ENCODE measurements around the gene CDC7. TPM values are rescaled to one million over a fixed set of nuclear protein-coding genes. Genes with fewer than 3 reads are reported as not detected.

The CDC7 gene
- total and polyA plus RNA-seq, 3 experiments from 2014 or later = 3.3 to 28.3 (median 24.5) TPM

- Histone ChIP-seq H3K9me3 (ENCODE audit: low read length) (no peaks in the 10 kb centered on the region), H3K4me3 (ENCODE audit: low read length) (no peak overlapping the region), H3K4me1 (ENCODE audit: insufficient read depth, low read length) (peaks cover 6% of the 10 kb centered on the region), H3K36me3 (ENCODE audit: insufficient read depth, low read length) (no peaks in the 10 kb centered on the region), H3K27ac (ENCODE audit: low read depth, low read length) (no peak overlapping the region), H3K27me3 (ENCODE audit: insufficient read depth, low read length, poor library complexity, severe bottlenecking) (no peaks in the 10 kb centered on the region)
- ChIA-PET CTCF (interaction anchor here (1.4 kb wide), 1 partner anchor 16 kb away, joined by 3 read pairs; no protein-coding TSS in a partner anchor), POLR2A (no interaction called here)
- peaks cover 29 to 38% (median 35%) of the 10 kb centered on the region in 3 donors for H3K4me1 Mint-ChIP-seq
- H3K27me3 Mint-ChIP-seq = no peaks in the 10 kb centered on the region
- H3K27ac Mint-ChIP-seq = peak overlapping the region in 1 of 8 donors; percentile 62
- no peaks in the 10 kb centered on the region for H3K36me3 Mint-ChIP-seq
- no peak for DNase-seq
- H3K9me3 Mint-ChIP-seq = no peaks in the 10 kb centered on the region
- H3K4me3 Mint-ChIP-seq = no peak overlapping the region
Measured at GRCh38 chr1:91527266-91527765, 26.7 kb downstream of the CDC7 start.

GRCh38 chr1:91527781-91528180, 27.1 kb downstream of the CDC7 start:
- Mint-ChIP-seq H3K36me3 (no peaks in the 10 kb centered on the region), H3K4me1 (peaks cover 33 to 38% (median 35%) of the 10 kb centered on the region in 3 donors), H3K9me3 (no peaks in the 10 kb centered on the region), H3K27me3 (no peaks in the 10 kb centered on the region), H3K27ac (peak overlapping the region in 1 of 8 donors; percentile 62), H3K4me3 (no peak overlapping the region)
- no peak for DNase-seq
- H3K9me3 ChIP-seq (ENCODE audit: low read length) = no peaks in the 10 kb centered on the region
- peaks cover 10% of the 10 kb centered on the region for H3K4me1 ChIP-seq (ENCODE audit: insufficient read depth, low read length)
- H3K27ac ChIP-seq (ENCODE audit: low read depth, low read length) = no peak overlapping the region
- no peaks in the 10 kb centered on the region for H3K36me3 ChIP-seq (ENCODE audit: insufficient read depth, low read length)
- H3K4me3 ChIP-seq (ENCODE audit: low read length) = no peak overlapping the region
- CTCF ChIA-PET = interaction anchor here (0.9 to 1.4 kb wide), 2 partner anchors 8 to 16 kb away, joined by 3 read pairs; no protein-coding TSS in a partner anchor
- H3K27me3 ChIP-seq (ENCODE audit: insufficient read depth, low read length, poor library complexity, severe bottlenecking) = no peaks in the 10 kb centered on the region
- POLR2A ChIA-PET = no interaction called here

GRCh38 chr1:91529856-91530255, 29.2 kb downstream of the CDC7 start:
- POLR2A ChIA-PET = no interaction called here
- Mint-ChIP-seq H3K4me1 (peaks cover 32 to 41% (median 41%) of the 10 kb centered on the region in 3 donors), H3K9me3 (no peaks in the 10 kb centered on the region), H3K27me3 (no peaks in the 10 kb centered on the region), H3K27ac (peak overlapping the region in 3 of 8 donors; percentile 1 to 53 (median 10)), H3K4me3 (peak overlapping the region in 1 of 7 donors; percentile 53), H3K36me3 (no peaks in the 10 kb centered on the region)
- no peaks in the 10 kb centered on the region for H3K9me3 ChIP-seq (ENCODE audit: low read length)
- CTCF ChIA-PET = interaction anchor here (0.7 to 1.7 kb wide), 4 partner anchors 10 to 356 kb away, joined by 3 to 5 read pairs (median 4); partner anchors contain the start of gene TGFBR3
- no peak for DNase-seq
- H3K27ac ChIP-seq (ENCODE audit: low read depth, low read length) = no peak overlapping the region
- H3K27me3 ChIP-seq (ENCODE audit: insufficient read depth, low read length, poor library complexity, severe bottlenecking) = no peaks in the 10 kb centered on the region
- H3K4me3 ChIP-seq (ENCODE audit: low read length) = no peak overlapping the region
- peaks cover 28% of the 10 kb centered on the region for H3K4me1 ChIP-seq (ENCODE audit: insufficient read depth, low read length)
- H3K36me3 ChIP-seq (ENCODE audit: insufficient read depth, low read length) = no peaks in the 10 kb centered on the region

GRCh38 chr1:91533361-91534024, 32.8 kb downstream of the CDC7 start:
- H3K27ac Mint-ChIP-seq = peak overlapping the region; percentile 38 to 93 (median 79)
- Histone ChIP-seq H3K9me3 (ENCODE audit: low read length) (no peaks in the 10 kb centered on the region), H3K4me3 (ENCODE audit: low read length) (no peak overlapping the region), H3K27ac (ENCODE audit: low read depth, low read length) (no peak overlapping the region), H3K4me1 (ENCODE audit: insufficient read depth, low read length) (peaks cover 29% of the 10 kb centered on the region), H3K27me3 (ENCODE audit: insufficient read depth, low read length, poor library complexity, severe bottlenecking) (no peaks in the 10 kb centered on the region), H3K36me3 (ENCODE audit: insufficient read depth, low read length) (no peaks in the 10 kb centered on the region)
- H3K9me3 Mint-ChIP-seq = no peaks in the 10 kb centered on the region
- no peaks in the 10 kb centered on the region for H3K36me3 Mint-ChIP-seq
- H3K4me3 Mint-ChIP-seq = peak overlapping the region in 6 of 7 donors; percentile 1 to 81 (median 48)
- peaks cover 42 to 54% (median 53%) of the 10 kb centered on the region in 3 donors for H3K4me1 Mint-ChIP-seq
- DNase-seq = no peak
- ChIA-PET POLR2A (interaction anchor here (0.6 kb wide), 1 partner anchor 227 kb away, joined by 3 read pairs; no protein-coding TSS in a partner anchor), CTCF (interaction anchor here (1.4 to 1.7 kb wide), 2 partner anchors 248 to 352 kb away, joined by 3 to 5 read pairs; partner anchors contain the start of gene TGFBR3)
- no peaks in the 10 kb centered on the region for H3K27me3 Mint-ChIP-seq

GRCh38 chr1:91535441-91535840, 34.8 kb downstream of the CDC7 start:
- Mint-ChIP-seq H3K36me3 (peaks cover 0 to 2% (median 1%) of the 10 kb centered on the region in 3 donors), H3K4me3 (no peak overlapping the region), H3K9me3 (peaks cover 0 to 8% (median 0%) of the 10 kb centered on the region in 5 donors), H3K4me1 (peaks cover 46 to 58% (median 56%) of the 10 kb centered on the region in 3 donors), H3K27me3 (no peaks in the 10 kb centered on the region), H3K27ac (no peak overlapping the region)
- Histone ChIP-seq H3K4me1 (ENCODE audit: insufficient read depth, low read length) (peaks cover 24% of the 10 kb centered on the region), H3K27ac (ENCODE audit: low read depth, low read length) (no peak overlapping the region), H3K4me3 (ENCODE audit: low read length) (no peak overlapping the region), H3K9me3 (ENCODE audit: low read length) (no peaks in the 10 kb centered on the region), H3K36me3 (ENCODE audit: insufficient read depth, low read length) (no peaks in the 10 kb centered on the region), H3K27me3 (ENCODE audit: insufficient read depth, low read length, poor library complexity, severe bottlenecking) (no peaks in the 10 kb centered on the region)
- CTCF ChIA-PET = interaction anchor here (1.1 kb wide), 1 partner anchor 21 kb away, joined by 3 read pairs; no protein-coding TSS in a partner anchor
- POLR2A ChIA-PET = no interaction called here
- DNase-seq = no peak

GRCh38 chr1:91537281-91537986, 36.8 kb downstream of the CDC7 start:
- H3K4me1 ChIP-seq (ENCODE audit: insufficient read depth, low read length) = peaks cover 42% of the 10 kb centered on the region
- H3K27me3 ChIP-seq (ENCODE audit: insufficient read depth, low read length, poor library complexity, severe bottlenecking) = no peaks in the 10 kb centered on the region
- Mint-ChIP-seq H3K27ac (peak overlapping the region in 5 of 8 donors; percentile 4 to 35 (median 14)), H3K36me3 (peaks cover 0 to 21% (median 2%) of the 10 kb centered on the region in 3 donors), H3K27me3 (no peaks in the 10 kb centered on the region), H3K4me1 (peaks cover 58 to 69% (median 65%) of the 10 kb centered on the region in 3 donors), H3K4me3 (no peak overlapping the region), H3K9me3 (peaks cover 0 to 28% (median 7%) of the 10 kb centered on the region in 5 donors)
- H3K27ac ChIP-seq (ENCODE audit: low read depth, low read length) = no peak overlapping the region
- no peaks in the 10 kb centered on the region for H3K36me3 ChIP-seq (ENCODE audit: insufficient read depth, low read length)
- ChIA-PET POLR2A (no interaction called here), CTCF (interaction anchor here (1.4 kb wide), 1 partner anchor 16 kb away, joined by 3 read pairs; no protein-coding TSS in a partner anchor)
- no peaks in the 10 kb centered on the region for H3K9me3 ChIP-seq (ENCODE audit: low read length)
- no peak overlapping the region for H3K4me3 ChIP-seq (ENCODE audit: low read length)
- no peak for DNase-seq

DNA sequence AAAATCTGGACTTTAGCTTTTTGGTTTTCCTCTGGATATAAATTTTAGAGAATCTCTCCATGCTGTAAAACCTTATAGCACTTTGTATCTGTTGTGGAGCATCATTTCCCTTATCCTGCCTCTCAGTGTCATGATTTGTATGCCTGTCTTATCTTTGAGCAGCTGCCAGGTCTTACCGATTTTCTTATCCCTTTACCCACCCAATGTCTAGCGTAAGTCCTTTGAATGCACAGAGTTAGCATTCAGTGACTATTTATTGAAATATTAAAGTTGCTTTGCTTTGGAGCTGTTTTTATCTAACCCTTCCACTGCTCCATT, 37.3 kb downstream of the CDC7 start:
- Histone ChIP-seq H3K36me3 (ENCODE audit: insufficient read depth, low read length) (no peaks in the 10 kb centered on the region), H3K4me1 (ENCODE audit: insufficient read depth, low read length) (peaks cover 37% of the 10 kb centered on the region), H3K27me3 (ENCODE audit: insufficient read depth, low read length, poor library complexity, severe bottlenecking) (no peaks in the 10 kb centered on the region), H3K27ac (ENCODE audit: low read depth, low read length) (no peak overlapping the region), H3K9me3 (ENCODE audit: low read length) (no peaks in the 10 kb centered on the region), H3K4me3 (ENCODE audit: low read length) (no peak overlapping the region)
- H3K9me3 Mint-ChIP-seq = peaks cover 0 to 28% (median 7%) of the 10 kb centered on the region in 5 donors
- peaks cover 0 to 23% (median 2%) of the 10 kb centered on the region in 3 donors for H3K36me3 Mint-ChIP-seq
- no peak for DNase-seq
- CTCF ChIA-PET = interaction anchor here (1.4 kb wide), 1 partner anchor 16 kb away, joined by 3 read pairs; no protein-coding TSS in a partner anchor
- peaks cover 54 to 66% (median 62%) of the 10 kb centered on the region in 3 donors for H3K4me1 Mint-ChIP-seq
- POLR2A ChIA-PET = no interaction called here
- no peaks in the 10 kb centered on the region for H3K27me3 Mint-ChIP-seq
- H3K4me3 Mint-ChIP-seq = no peak overlapping the region
- H3K27ac Mint-ChIP-seq = no peak overlapping the region
